NCI-H2196 treated with DMSO at 0.1 percent for 48 hours (cell line): ENCODE data around the gene OR10K1.

Experiments
- DNase-seq: peaks from one replicate; lab custom pipeline; 2025; ENCODE audit not compliant: unreplicated experiment; lab: John Stamatoyannopoulos, UW

Gene OR10K1

DNA sequence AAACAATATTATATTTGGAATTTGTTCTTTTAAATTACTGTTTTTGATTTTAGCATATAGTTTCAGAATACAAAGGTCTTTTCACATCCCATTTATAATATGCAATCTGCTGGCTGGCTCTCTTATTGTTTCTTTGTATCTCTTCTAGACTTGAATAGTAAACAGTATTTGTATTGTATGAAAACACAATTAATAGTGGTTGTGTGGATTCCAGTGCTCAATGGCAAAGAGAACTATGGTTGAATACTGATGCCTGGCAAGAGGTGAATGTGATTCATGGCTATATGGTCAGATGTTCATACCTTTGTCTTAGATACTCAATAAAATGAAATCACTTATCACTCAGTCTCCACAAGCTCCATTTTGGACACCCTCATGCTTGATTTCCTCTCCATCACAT is 55.3 kb downstream of the OR10K1 start:
- no peak for DNase-seq
